Lower lobe of right lung (tissue), 2 donors: ENCODE results near the gene ZFYVE27. TPM values are rescaled to one million over a fixed set of nuclear protein-coding genes. Genes with fewer than 3 reads are reported as not detected.

Experiments
- ATAC-seq, 2 donors: fragments of 200-7000 bp; cut with Tn5 transposase; one replicate each; pipeline ENCODE4 v1.9.1; 2020 to 2022; ENCODE audit warnings: mild to moderate bottlenecking in 2 of 2, moderate library complexity in 2 of 2
- DNase-seq: peaks from one replicate; pipeline ENCODE4 v3.0.0-alpha.2; 2020
- H3K27ac ChIP-seq: fragments of 200-600 bp; one replicate; pipeline ENCODE4 v1.8.0; 2022
- H3K27me3 ChIP-seq: fragments of 200-600 bp; one replicate; pipeline ENCODE4 v1.8.0; 2022; ENCODE audit warnings: low read depth
- H3K36me3 ChIP-seq: fragments of 200-600 bp; one replicate; pipeline ENCODE4 v1.8.0; 2022; ENCODE audit warnings: mild to moderate bottlenecking
- H3K4me1 ChIP-seq: fragments of 200-600 bp; one replicate; pipeline ENCODE4 v1.8.0; 2022
- H3K4me3 ChIP-seq: fragments of 200-600 bp; one replicate; pipeline ENCODE4 v1.8.0; 2022; ENCODE audit warnings: mild to moderate bottlenecking
- H3K9me3 ChIP-seq: fragments of 200-600 bp; one replicate; pipeline ENCODE4 v1.8.0; 2022
- CTCF ChIP-seq: fragments of 200-600 bp; IDR thresholded peaks from one replicate; pipeline ENCODE4 v1.8.0; 2022; ENCODE audit warnings: antibody characterized with exemption, mild to moderate bottlenecking
- intact Hi-C: fragments of 100-400 bp; cut with DNase I; formaldehyde crosslinking; loops from one replicate; pipeline ENCODE4 v1.11.0; 2022
- total RNA-seq: library from RNA; stranded (reverse); fragmentation: NEBNext Ultra II Directional; extraction: Animal tissue kit (Norgen Biotek cat#: 25700); gene quantifications from one replicate; pipeline ENCODE4 v1.2.1, GENCODE V29; 2021
- donor health status: DM: no; HTN: yes; CAD: no; lungs with severe emphysema.

ZFYVE27 gene
- total RNA-seq, 1 donor from 2014 or later: 28.3 TPM

DNA sequence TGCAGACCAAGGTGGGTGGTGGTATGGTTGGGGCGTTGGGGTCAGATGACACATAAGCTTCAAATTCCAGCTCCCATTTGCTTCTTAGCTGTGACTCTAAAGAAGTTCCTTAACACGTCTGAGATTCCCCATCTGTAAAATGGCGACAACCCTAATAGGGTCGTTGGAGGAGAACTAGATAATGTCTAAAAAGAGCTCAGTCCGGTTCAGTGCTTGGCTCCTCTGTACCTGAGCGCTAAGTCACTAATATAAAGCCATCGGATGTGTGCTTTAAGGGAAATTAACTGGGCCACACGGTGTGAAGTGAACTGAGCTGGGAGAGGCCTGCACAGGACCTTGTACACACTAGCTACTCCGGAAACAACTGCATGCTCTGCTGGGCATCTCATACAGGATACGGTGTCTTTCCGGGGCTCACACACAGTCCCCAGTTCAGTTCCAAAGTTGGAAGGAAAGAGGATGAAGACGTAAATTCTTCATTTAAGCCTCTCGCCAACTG, 476 bp upstream of the ZFYVE27 start:
- H3K4me3 ChIP-seq: peak overlapping the region; percentile 92
- DNase-seq (no peak), ATAC-seq (peak; percentile 21 to 25)
- peak overlapping the region; percentile 97 for H3K27ac ChIP-seq
- H3K27me3 ChIP-seq: no peaks in the 10 kb centered on the region
- TF ChIP-seq CTCF: no peak
- H3K4me1 ChIP-seq: peaks cover 12% of the 10 kb centered on the region
- H3K36me3 ChIP-seq: peaks cover 18% of the 10 kb centered on the region
- no peaks in the 10 kb centered on the region for H3K9me3 ChIP-seq
- intact Hi-C loops: no loop called here

- no peak for TF ChIP-seq CTCF
- peak overlapping the region; percentile 97 for H3K27ac ChIP-seq
- H3K4me3 ChIP-seq: peak overlapping the region; percentile 92
- DNase-seq: no peak
- no peaks in the 10 kb centered on the region for H3K27me3 ChIP-seq
- peaks cover 12% of the 10 kb centered on the region for H3K4me1 ChIP-seq
- no peaks in the 10 kb centered on the region for H3K9me3 ChIP-seq
- no peak for ATAC-seq
- intact Hi-C loops: no loop called here
- H3K36me3 ChIP-seq: peaks cover 29% of the 10 kb centered on the region
Measured at GRCh38 chr10:97737770-97738265, 890 bp downstream of the ZFYVE27 start.

- DNase-seq (no peak), ATAC-seq (no peak)
- Histone ChIP-seq H3K27ac (no peak overlapping the region), H3K9me3 (no peaks in the 10 kb centered on the region), H3K4me1 (peaks cover 12% of the 10 kb centered on the region), H3K4me3 (no peak overlapping the region), H3K27me3 (no peaks in the 10 kb centered on the region), H3K36me3 (peaks cover 37% of the 10 kb centered on the region)
- intact Hi-C loops: no loop called here
- TF ChIP-seq CTCF: no peak
Measured at GRCh38 chr10:97738616-97739015, 1.7 kb downstream of the ZFYVE27 start.

GRCh38 chr10:97740613-97741012, 3.7 kb downstream of the ZFYVE27 start:
- Histone ChIP-seq H3K36me3 (peaks cover 57% of the 10 kb centered on the region), H3K27me3 (no peaks in the 10 kb centered on the region), H3K27ac (no peak overlapping the region), H3K4me1 (peaks cover 12% of the 10 kb centered on the region), H3K4me3 (no peak overlapping the region), H3K9me3 (no peaks in the 10 kb centered on the region)
- TF ChIP-seq CTCF: no peak
- DNase-seq (no peak), ATAC-seq (no peak)
- intact Hi-C loops: no loop called here

DNA sequence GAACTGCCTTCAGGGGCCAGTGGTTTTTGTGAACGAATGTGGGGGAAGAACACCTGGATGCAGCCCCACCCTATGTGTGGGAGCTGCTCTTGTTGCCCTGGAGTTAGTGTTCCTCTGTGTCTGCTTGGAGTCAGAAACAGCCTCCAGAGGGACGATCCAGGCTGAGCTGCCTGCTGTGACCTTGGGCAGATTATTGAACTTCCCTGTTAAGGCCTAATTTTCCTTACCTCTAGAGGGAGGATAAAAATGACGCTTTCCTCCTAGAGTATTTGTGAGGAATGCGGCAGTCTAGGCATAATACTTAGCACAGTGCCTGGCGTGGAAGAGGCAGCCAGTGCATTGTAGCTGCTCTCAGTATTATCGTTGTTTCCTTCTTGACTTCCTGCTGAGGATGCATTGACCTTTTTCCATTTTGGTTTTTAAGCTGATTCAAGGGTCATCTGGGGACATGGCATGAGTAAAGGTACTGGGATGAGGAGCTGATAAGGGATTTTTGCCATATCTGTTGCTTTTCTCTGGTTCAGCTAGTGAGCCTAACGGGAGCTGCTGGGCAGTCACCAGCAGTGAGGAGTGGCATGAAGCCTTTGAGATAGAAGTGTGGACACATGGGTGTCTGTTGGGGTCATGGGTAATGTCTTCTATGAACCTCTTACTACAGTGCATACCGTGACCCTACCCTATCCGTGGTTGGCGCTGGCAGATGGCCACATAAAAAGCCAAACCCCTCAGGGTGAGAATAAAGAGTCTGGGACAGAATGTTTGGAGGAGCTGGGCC, 6.4 kb downstream of the ZFYVE27 start:
- Histone ChIP-seq H3K4me3 (no peak overlapping the region), H3K36me3 (peaks cover 84% of the 10 kb centered on the region), H3K27ac (no peak overlapping the region), H3K9me3 (no peaks in the 10 kb centered on the region), H3K27me3 (no peaks in the 10 kb centered on the region), H3K4me1 (peaks cover 4% of the 10 kb centered on the region)
- intact Hi-C loops: no loop called here
- no peak for TF ChIP-seq CTCF
- DNase-seq: no peak
- ATAC-seq: peak in 1 of 2 donors; percentile 12
